ENCODE results near the gene ADGRG1.

The ADGRG1 gene

DNA sequence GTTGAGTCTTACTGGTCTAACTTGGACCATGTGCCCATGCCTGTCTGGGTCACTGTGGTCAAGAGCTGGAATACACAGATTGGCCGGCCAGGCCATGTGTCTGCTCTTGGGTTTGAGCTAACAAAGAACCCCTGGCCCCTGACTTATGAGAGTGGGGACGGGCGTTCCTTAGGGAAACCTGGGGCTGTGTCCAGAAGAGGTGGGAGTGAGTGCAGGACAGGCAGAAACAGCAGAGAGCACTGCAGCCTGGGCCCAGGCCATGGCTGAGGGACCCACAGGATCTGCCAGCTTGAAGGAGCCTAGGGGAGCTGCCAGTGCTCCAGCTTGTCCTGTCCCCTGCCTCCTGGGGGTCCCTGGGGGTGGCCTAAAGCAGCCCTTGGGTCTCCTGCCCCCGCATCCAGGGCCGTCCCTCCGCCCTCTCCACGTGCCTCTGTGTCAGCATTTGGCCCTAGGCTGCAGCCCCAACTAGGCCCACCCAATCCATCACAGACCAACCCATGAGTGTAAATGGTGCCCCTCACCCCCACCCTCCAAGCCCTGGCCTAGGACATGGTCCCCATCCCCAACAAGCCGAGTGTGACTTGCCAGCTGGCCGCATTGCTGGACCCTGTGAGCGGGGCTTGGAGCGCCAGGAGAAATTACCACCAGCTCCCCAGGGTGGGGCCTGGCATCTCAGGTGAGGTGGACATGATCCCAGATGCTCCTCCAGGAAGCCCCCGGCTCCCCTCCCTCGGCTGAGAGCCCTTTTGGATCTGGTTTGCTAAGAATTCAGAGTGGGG lies 53.7 kb downstream of the ADGRG1 start:
- Histone ChIP-seq H3K9me3 (ENCODE audit: control insufficient read depth in 2 of 2, low read length in 2 of 2) (no peaks in the 10 kb centered on the region), H3K4me1 (ENCODE audit: control insufficient read depth, insufficient read depth, low read length) (no peaks in the 10 kb centered on the region), H3K4me3 (ENCODE audit: low read length in 2 of 2) (no peak overlapping the region), H3K36me3 (ENCODE audit: control insufficient read depth in 2 of 2, insufficient read depth in 2 of 2, low read length in 2 of 2) (no peaks in the 10 kb centered on the region), H3K27me3 (ENCODE audit: control insufficient read depth in 1 of 2, insufficient read depth in 2 of 2, low read length in 2 of 2) (peaks cover 3% of the 10 kb centered on the region in 2 donors), H3K9ac (ENCODE audit: low read length in 2 of 2) (no peak overlapping the region), H3K27ac (ENCODE audit: low read length) (no peak overlapping the region)

DNA sequence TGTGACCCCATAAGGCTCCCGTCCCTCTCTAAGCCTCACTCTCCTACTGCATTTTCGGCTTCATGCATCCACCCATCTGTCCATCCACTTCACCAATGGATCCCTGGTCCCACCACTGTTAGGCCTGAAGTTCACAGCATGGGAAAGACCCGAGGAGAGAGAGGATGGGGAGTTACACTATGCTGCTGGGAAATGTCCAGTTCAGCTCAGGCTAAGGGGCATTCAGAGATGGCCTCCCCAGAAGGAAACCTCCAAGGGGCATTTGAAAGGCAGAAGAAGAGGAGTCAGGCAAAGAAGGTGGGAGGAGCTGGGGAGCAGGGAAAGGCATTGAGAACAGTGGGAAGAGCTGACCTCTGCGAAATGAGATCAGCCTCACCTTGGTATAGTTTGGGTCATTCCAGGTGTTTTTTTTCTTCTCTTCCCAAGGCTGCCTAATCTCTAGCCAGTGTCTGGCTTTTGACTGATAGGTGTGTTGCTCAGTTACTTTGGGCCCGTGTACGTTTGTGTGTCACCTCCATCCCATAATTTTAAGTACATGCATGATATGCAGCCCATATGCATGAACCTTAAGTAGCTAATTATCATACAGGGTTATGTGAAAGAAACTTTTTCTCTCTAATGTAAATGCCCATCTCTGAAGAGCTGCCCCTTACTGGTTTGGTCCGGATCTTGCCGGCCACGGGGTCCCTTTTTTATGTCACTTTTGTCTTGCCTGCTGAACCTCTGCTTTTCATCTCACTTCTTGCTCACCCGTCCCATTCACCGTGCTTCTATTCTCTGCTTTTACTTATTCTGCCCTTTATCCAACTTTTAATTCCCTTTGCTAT lies 54.6 kb downstream of the ADGRG1 start:
- peaks cover 3% of the 10 kb centered on the region in 2 donors for H3K27me3 ChIP-seq (ENCODE audit: control insufficient read depth in 1 of 2, insufficient read depth in 2 of 2, low read length in 2 of 2)
- no peaks in the 10 kb centered on the region for H3K9me3 ChIP-seq (ENCODE audit: control insufficient read depth in 2 of 2, low read length in 2 of 2)
- H3K4me1 ChIP-seq (ENCODE audit: control insufficient read depth, insufficient read depth, low read length) = no peaks in the 10 kb centered on the region
- H3K36me3 ChIP-seq (ENCODE audit: control insufficient read depth in 2 of 2, insufficient read depth in 2 of 2, low read length in 2 of 2) = no peaks in the 10 kb centered on the region
- H3K4me3 ChIP-seq (ENCODE audit: low read length in 2 of 2) = no peak overlapping the region
- H3K27ac ChIP-seq (ENCODE audit: low read length) = no peak overlapping the region
- no peak overlapping the region for H3K9ac ChIP-seq (ENCODE audit: low read length in 2 of 2)

DNA sequence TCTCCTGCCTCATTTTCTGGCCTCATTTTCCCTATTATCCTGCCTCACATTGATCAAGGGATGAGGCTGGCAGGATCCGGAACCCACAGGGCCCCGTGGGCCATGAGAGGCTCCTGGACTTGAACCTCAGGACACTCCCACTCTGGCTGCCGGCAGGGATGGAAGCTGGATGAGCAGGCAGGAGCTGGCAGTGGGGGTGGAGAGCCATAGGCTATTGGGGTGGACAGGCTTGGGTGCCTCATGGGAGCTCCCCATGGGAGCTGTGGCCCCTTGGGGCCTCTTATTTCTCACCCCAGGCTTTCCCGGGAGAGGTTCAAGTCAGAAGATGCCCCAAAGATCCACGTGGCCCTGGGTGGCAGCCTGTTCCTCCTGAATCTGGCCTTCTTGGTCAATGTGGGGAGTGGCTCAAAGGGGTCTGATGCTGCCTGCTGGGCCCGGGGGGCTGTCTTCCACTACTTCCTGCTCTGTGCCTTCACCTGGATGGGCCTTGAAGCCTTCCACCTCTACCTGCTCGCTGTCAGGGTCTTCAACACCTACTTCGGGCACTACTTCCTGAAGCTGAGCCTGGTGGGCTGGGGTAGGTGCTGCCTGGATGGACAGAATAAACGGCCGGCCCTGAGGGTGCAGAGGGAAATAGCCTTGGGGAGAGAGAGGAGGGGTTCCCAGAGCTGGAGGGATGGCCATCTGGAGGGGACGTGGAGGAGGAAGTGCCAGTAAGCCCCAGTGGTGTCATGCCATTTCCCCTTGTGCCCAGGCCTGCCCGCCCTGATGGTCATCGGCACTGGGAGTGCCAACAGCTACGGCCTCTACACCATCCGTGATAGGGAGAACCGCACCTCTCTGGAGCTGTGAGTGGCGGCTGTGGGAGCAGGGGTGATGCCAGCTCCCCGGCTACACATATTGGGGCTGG lies 55.5 kb downstream of the ADGRG1 start:
- Histone ChIP-seq H3K4me3 (ENCODE audit: low read length in 2 of 2) (no peak overlapping the region), H3K4me1 (ENCODE audit: control insufficient read depth, insufficient read depth, low read length) (no peaks in the 10 kb centered on the region), H3K9me3 (ENCODE audit: control insufficient read depth in 2 of 2, low read length in 2 of 2) (no peaks in the 10 kb centered on the region), H3K27ac (ENCODE audit: low read length) (no peak overlapping the region), H3K27me3 (ENCODE audit: control insufficient read depth in 1 of 2, insufficient read depth in 2 of 2, low read length in 2 of 2) (peaks cover 3 to 7% of the 10 kb centered on the region in 2 donors), H3K36me3 (ENCODE audit: control insufficient read depth in 2 of 2, insufficient read depth in 2 of 2, low read length in 2 of 2) (no peaks in the 10 kb centered on the region), H3K9ac (ENCODE audit: low read length in 2 of 2) (no peak overlapping the region)

DNA sequence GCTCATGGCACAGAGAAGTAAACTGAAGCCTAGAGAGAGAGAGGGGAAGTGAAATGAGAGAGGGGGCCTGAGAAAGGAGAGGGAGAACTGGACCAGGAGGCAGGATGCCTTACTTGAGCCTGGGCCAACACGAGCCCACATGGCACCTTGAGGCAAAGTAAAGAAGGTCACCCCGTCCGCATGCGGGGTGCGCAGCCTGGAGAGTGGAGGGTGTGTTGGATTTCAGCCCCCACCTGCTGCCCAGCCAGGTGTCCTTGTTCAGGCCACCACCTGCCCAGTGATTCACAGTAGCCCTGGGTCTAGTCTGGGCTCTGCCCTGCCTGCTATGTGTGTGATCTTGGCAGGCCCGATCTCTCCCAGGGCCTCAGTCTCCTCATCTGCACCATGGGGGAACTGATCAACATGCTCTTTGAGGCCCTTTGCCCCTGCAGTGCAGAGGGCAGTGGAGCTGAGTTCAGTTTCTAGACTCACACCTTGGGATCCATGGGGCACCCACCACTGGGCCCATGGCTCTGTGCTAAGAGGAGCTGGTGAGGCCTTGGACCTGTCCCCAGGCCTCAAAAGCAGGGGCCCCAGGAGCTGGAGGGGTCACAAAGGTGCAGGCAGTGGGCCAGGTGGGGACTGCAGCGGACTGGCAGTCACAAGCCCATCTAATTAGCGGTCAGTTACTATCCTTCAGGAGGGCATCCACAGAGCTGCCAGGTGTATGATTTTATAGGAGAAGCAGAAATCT lies 56.4 kb downstream of the ADGRG1 start:
- Histone ChIP-seq H3K9me3 (ENCODE audit: control insufficient read depth in 2 of 2, low read length in 2 of 2) (no peaks in the 10 kb centered on the region), H3K9ac (ENCODE audit: low read length in 2 of 2) (no peak overlapping the region), H3K27me3 (ENCODE audit: control insufficient read depth in 1 of 2, insufficient read depth in 2 of 2, low read length in 2 of 2) (peaks cover 0 to 9% of the 10 kb centered on the region in 2 donors), H3K4me3 (ENCODE audit: low read length in 2 of 2) (no peak overlapping the region), H3K27ac (ENCODE audit: low read length) (no peak overlapping the region), H3K36me3 (ENCODE audit: control insufficient read depth in 2 of 2, insufficient read depth in 2 of 2, low read length in 2 of 2) (no peaks in the 10 kb centered on the region), H3K4me1 (ENCODE audit: control insufficient read depth, insufficient read depth, low read length) (no peaks in the 10 kb centered on the region)

DNA sequence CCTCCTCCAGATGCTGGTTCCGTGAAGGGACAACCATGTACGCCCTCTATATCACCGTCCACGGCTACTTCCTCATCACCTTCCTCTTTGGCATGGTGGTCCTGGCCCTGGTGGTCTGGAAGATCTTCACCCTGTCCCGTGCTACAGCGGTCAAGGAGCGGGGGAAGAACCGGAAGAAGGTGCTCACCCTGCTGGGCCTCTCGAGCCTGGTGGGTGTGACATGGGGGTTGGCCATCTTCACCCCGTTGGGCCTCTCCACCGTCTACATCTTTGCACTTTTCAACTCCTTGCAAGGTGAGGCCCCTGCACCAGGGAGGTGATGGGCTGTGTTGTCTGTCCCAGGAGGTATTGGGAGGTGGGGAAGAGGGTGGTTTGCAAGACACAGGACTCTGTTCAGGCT lies 57.2 kb downstream of the ADGRG1 start:
- Histone ChIP-seq H3K27me3 (ENCODE audit: control insufficient read depth in 1 of 2, insufficient read depth in 2 of 2, low read length in 2 of 2) (peaks cover 0 to 14% of the 10 kb centered on the region in 2 donors), H3K9me3 (ENCODE audit: control insufficient read depth in 2 of 2, low read length in 2 of 2) (no peaks in the 10 kb centered on the region), H3K9ac (ENCODE audit: low read length in 2 of 2) (no peak overlapping the region), H3K4me3 (ENCODE audit: low read length in 2 of 2) (no peak overlapping the region), H3K36me3 (ENCODE audit: control insufficient read depth in 2 of 2, insufficient read depth in 2 of 2, low read length in 2 of 2) (no peaks in the 10 kb centered on the region), H3K4me1 (ENCODE audit: control insufficient read depth, insufficient read depth, low read length) (no peaks in the 10 kb centered on the region), H3K27ac (ENCODE audit: low read length) (no peak overlapping the region)

DNA sequence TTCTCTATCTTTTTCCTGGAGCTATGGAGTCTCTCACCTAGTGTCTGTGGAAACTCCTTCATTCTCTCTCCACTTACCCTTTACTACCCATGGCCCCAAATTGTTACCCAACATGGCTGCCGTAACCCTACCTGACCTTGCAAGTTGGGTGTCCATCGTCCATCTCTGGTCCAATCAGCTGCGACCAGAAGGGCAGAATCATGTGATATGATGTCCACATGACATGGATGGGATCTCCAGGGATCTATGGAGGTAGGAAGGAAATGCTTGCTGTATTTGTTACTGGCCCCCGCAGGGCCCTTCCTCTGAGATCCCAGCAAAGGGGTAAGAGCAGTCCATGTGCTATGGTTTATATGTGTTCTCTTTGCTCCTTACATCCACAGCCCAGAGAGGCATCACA lies 58.1 kb downstream of the ADGRG1 start:
- H3K4me1 ChIP-seq (ENCODE audit: control insufficient read depth, insufficient read depth, low read length) = no peaks in the 10 kb centered on the region
- H3K9me3 ChIP-seq (ENCODE audit: control insufficient read depth in 2 of 2, low read length in 2 of 2) = no peaks in the 10 kb centered on the region
- no peak overlapping the region for H3K27ac ChIP-seq (ENCODE audit: low read length)
- H3K36me3 ChIP-seq (ENCODE audit: control insufficient read depth in 2 of 2, insufficient read depth in 2 of 2, low read length in 2 of 2) = no peaks in the 10 kb centered on the region
- no peak overlapping the region for H3K4me3 ChIP-seq (ENCODE audit: low read length in 2 of 2)
- peaks cover 0 to 18% of the 10 kb centered on the region in 2 donors for H3K27me3 ChIP-seq (ENCODE audit: control insufficient read depth in 1 of 2, insufficient read depth in 2 of 2, low read length in 2 of 2)
- H3K9ac ChIP-seq (ENCODE audit: low read length in 2 of 2) = no peak overlapping the region

DNA sequence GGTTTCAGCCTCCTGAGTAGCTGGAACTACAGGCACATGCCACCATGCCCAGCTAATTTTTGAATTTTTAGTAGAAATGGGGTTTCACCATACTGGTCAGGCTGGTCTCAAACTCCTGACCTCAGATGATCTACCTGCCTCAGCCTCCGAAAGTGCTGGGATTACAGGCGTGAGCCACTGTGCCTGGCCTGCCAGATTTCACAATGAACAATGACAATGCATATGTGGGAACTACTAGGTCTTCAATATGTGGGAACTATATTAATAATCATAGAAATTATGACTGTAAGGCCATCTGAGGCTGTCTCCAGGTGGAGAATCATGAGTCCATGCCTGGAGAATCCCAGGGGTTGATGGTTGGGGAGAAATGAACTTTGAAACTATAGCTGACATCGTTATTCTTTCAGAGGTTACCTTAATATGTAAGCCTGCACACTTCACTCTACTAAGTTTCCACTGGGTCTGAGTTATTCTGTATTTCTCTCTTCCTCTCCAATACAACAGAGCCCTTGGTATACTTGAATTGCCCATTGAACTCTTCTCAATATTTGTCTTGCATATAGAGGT lies 59.0 kb downstream of the ADGRG1 start:
- H3K27ac ChIP-seq (ENCODE audit: low read length) = no peak overlapping the region
- H3K9me3 ChIP-seq (ENCODE audit: control insufficient read depth in 2 of 2, low read length in 2 of 2) = no peaks in the 10 kb centered on the region
- H3K27me3 ChIP-seq (ENCODE audit: control insufficient read depth in 1 of 2, insufficient read depth in 2 of 2, low read length in 2 of 2) = peaks cover 0 to 18% of the 10 kb centered on the region in 2 donors
- no peak overlapping the region for H3K9ac ChIP-seq (ENCODE audit: low read length in 2 of 2)
- H3K4me1 ChIP-seq (ENCODE audit: control insufficient read depth, insufficient read depth, low read length) = no peaks in the 10 kb centered on the region
- H3K4me3 ChIP-seq (ENCODE audit: low read length in 2 of 2) = no peak overlapping the region
- no peaks in the 10 kb centered on the region for H3K36me3 ChIP-seq (ENCODE audit: control insufficient read depth in 2 of 2, insufficient read depth in 2 of 2, low read length in 2 of 2)

DNA sequence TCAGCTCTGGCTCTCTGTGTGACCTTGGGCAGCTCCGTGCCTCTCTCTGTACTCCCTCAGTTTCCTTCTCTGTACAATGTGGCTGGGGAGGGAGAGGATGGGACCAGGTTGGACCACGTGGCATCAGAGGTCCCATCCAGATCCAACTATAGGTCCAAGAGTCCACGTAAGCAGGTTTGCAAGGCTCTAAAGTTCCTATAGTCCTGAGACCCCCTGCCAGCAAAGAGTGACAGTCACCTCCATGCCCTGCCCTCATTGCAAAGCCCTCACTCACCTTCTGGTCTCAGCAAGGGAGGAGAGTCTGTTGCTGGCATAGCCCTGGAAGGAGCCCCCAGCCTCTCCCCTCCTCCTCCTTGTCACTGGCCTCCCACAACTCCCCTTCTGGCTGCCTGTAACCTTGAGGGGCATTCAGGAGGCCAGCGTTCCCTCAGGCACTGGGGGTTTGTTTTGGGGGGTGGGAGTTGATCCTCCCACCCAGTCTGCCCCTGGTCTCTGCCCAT lies 60.1 kb downstream of the ADGRG1 start:
- Histone ChIP-seq H3K36me3 (ENCODE audit: control insufficient read depth in 2 of 2, insufficient read depth in 2 of 2, low read length in 2 of 2) (no peaks in the 10 kb centered on the region), H3K4me1 (ENCODE audit: control insufficient read depth, insufficient read depth, low read length) (no peaks in the 10 kb centered on the region), H3K9me3 (ENCODE audit: control insufficient read depth in 2 of 2, low read length in 2 of 2) (peaks cover 0 to 6% of the 10 kb centered on the region in 2 donors), H3K27ac (ENCODE audit: low read length) (no peak overlapping the region), H3K27me3 (ENCODE audit: control insufficient read depth in 1 of 2, insufficient read depth in 2 of 2, low read length in 2 of 2) (peaks cover 0 to 18% of the 10 kb centered on the region in 2 donors), H3K9ac (ENCODE audit: low read length in 2 of 2) (no peak overlapping the region), H3K4me3 (ENCODE audit: low read length in 2 of 2) (no peak overlapping the region)

DNA sequence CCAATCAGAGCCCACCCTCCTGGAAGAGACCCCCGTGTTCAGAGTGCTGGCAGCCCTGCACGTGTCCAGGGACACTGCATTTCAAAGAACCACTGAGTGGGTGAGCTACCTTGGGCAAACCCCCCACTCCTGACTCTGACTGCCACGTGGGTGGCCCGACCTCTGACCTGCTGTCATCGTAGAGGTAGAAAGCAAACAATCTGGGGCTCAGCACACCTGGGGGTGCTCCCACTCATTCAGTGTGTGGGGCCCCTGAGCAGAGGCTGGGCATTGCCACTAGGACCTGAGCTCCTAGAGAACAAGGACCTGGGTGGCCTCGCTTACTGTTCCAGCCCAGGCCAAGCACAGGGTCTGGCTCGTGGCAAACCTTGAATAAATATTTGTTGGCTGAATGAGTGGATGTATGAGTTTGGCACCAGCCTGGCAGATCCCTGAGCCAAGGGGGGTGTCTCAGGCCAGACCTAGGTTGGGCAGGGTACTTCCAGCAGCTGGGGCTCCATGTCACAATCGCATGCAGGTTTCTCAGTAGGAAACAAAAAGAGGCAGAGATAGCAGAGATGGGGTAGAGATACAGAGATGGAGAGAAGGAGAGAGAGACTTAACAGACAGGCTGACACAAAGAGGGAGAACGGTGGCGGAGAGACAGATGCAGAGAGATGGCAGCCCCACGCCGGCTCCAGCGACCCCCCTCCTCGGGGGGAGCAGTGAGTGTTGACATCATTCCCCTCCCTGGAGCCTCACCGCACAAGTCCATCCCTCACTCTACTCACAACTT lies 60.7 kb downstream of the ADGRG1 start:
- no peaks in the 10 kb centered on the region for H3K4me1 ChIP-seq (ENCODE audit: control insufficient read depth, insufficient read depth, low read length)
- no peaks in the 10 kb centered on the region for H3K36me3 ChIP-seq (ENCODE audit: control insufficient read depth in 2 of 2, insufficient read depth in 2 of 2, low read length in 2 of 2)
- peaks cover 0 to 18% of the 10 kb centered on the region in 2 donors for H3K27me3 ChIP-seq (ENCODE audit: control insufficient read depth in 1 of 2, insufficient read depth in 2 of 2, low read length in 2 of 2)
- H3K9me3 ChIP-seq (ENCODE audit: control insufficient read depth in 2 of 2, low read length in 2 of 2) = peaks cover 0 to 6% of the 10 kb centered on the region in 2 donors
- H3K9ac ChIP-seq (ENCODE audit: low read length in 2 of 2) = no peak overlapping the region
- H3K27ac ChIP-seq (ENCODE audit: low read length) = no peak overlapping the region
- H3K4me3 ChIP-seq (ENCODE audit: low read length in 2 of 2) = no peak overlapping the region
